A549 treated with Mapracorat at 1 μM for 4 hours (cell line): ENCODE measurements around the gene TLE3. TPM values are rescaled to one million over a fixed set of nuclear protein-coding genes. Genes with fewer than 3 reads are reported as not detected.

Experiments
- total RNA-seq: library from RNA; stranded (reverse); fragments of 200-300 nt; extraction: Qiagen RNA extraction; gene quantifications from 5 replicates; pipeline ENCODE4 v1.2.3, GENCODE V29; 2022

The TLE3 gene
- total RNA-seq = 22.6 to 28.0 TPM (median 25.3 TPM) in 5 replicates

GRCh38 chr15:70097321-70098152, at the start of gene TLE3:
TLE3 (minus strand) TSS chr15:70097917; CDS start chr15:70096798, 1,119 bp downstream.

